NCI-H187 treated with DMSO at 0.1 percent for 48 hours (cell line): ENCODE measurements around the gene SLC35F1.
"Not testable (repeated sequence)": the region's sequence is repeated elsewhere in the genome, so short reads cannot be mapped to it uniquely, and the experiment has no call there.

Experiments used
- DNase-seq: peaks from one replicate; lab custom pipeline; 2025; lab: John Stamatoyannopoulos, UW

SLC35F1 gene

DNA sequence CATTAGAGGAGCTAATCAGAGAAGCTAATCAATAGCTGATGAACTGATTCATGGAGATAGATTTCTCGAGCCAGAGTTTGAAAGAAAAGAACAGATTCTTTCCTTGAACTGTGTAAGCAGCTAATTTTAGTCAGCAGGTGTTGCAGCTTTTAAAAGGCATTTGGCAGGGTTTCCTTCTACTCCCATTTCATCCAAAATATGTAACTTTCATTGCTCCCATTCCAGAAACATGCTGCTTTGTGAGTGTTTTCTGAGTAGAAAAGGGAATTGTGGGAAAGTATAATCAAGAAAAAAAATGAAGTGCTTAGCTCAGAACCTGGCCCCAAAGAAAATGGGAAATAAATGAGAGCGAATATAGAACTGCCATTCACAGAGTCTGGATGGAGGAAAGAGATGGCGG, 20.8 kb downstream of the SLC35F1 start:
- no peak for DNase-seq

DNA sequence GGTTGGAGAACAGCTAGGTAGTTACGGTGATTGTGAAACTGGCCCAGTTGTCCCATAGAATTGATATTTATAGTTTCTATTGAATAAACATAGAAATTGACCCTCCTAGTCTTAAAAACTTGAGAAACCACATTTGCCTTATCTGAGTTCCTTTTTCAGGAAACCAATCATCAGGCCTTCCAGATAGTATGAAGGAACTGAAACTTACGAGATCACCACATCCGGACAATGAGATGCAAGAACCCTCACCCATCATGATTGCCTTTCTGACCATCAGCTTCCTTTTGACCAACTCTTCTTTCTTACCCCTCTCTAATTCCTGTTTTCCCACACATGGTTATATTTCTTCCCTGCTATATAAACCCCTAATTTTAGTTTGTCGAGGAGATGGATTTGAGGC, 21.8 kb downstream of the SLC35F1 start:
- DNase-seq, result no peak

DNA sequence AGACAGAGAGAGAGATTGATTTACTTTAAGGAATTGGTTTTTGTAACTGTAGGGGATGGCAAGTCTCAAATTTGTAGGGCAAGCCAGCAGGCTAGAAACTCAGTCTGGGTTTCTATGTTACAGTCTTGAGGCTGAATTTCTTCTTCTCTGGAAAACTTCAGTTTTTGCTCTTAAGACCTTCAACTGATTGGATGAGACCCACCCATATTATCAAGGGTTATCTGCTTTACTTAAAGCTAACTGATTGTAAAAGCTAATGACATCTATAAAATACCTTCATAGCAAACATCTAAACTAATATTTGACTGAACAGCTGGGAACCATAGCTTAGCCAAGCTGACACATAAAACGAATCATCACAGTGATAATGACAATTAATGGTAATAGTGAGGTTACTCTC, 22.4 kb downstream of the SLC35F1 start:
- no peak for DNase-seq

DNA sequence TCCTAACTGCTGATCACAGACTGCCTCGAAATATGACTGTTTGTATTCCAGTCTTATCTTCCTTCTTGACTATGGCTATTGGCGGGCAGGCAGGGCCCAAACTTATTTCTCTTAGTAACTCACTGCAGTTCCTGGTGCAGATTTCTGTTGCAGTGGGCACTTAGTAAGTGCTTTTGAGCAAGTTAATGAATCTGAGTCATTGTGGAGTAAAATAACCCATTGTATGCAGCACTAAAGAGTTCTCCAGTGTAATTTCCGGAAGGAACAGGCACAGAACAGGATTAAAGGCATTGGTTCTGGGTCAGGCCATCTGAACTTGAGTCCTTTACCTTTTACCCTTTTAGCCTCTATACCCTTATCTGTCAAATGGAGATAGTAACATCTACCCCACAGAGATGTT, 23.6 kb downstream of the SLC35F1 start:
- no peak for DNase-seq

DNA sequence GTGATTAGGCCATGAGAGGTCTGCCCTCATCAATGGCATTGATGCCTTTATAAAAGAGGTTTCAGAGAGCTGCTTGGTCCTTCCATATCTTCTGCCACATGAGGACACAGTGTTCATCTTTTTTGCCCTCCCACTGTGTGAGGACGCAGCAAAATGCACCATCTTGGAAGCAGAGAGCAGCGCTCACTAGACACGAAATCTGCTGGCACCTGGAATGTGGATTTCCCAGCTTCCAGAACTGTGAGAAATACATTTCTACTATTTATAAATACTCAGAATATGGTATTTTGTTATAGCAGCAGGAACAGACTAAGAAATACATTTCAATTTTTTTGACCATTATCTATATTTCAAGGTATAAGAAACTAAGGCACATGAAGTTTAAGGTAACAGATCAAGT, 24.9 kb downstream of the SLC35F1 start:
- no peak for DNase-seq

DNA sequence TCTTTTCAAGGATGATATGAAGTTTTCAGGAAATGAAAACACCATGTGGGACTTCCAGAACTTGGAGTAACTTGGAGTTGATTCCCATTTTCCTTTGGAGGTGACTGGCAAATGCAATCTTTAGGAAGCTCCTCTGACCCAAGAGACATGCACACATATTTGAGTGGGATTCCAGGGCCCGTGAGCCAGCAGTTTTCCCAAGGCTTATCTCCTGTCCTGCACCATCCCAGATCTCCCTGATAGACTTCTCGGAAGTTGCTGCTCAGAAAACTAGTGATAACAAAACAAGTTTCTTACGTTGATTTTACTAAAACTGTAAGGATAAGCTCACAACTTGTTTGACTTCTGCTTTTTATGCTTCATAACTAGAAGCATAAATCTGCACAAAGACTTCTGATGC, 25.6 kb downstream of the SLC35F1 start:
- DNase-seq, result no peak

DNA sequence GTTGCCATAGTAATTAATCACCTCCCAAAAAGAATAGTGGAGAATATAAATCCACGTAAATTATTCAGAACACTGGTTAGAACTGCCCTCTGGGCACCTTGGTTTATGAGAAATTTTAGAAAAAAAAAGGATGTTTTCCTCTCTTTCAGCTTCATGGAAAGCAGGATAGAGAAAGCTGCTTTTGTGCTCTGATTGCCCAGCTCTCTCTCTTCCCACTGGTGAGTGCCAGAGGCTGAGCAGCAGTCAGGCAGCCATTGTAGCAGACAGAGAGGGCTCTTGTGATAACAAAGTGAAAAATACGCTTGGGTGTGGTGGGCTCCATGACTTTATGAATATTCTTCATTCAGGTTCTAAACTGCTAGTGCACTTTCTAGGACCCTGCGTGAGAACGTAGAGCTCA, 26.4 kb downstream of the SLC35F1 start:
- no peak for DNase-seq

DNA sequence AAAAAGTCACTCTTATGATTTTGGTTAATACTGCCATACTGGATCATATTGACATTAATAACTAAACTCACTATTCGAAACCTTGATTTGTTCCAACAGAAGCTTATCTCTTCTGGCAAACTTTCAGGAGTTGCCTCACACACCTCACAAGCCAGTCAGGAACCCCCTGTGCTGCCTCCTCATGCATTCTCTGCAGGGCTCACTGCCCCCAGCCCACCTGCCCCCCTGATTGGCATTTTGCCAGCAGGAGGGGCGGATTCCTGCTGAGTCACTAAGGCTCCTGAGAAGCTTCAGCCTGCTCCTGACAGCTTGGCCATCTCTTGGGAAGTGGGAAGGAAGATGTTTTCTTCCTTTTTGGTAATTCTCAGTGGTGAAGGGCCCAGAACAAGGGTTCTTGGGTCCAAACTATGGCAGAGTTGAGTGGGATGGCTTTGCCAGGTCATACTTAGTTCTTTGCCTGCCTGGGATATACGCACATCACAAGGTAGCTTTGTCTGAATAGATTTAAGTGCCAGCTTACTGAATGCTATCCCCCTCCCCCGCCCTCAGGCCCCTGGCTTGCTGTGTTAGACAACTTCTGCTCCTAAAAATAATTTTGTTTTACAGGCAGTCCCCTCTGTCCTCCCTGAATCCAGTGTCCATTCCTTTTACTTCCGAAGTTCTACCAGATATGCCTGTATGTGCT, 31.4 kb downstream of the SLC35F1 start:
- no peak for DNase-seq

DNA sequence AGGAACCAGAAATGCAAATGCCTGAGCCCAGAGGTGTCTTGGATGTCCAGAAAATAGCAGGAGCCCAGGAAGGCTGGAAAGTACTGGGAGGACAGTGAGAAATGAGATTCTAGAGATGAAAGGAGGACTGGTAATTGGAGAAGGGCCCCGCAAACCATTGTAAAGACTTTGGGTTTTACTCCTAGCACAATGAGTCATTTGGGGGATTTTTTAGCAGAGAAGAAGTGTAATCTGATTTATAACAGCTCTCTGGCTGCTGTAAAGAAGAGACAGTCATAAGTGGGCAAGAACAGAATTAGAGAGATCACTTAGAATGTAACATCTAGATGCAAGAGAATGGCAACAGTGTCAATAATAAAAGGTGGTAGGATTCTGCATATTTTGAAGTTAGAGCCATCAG, 40.2 kb downstream of the SLC35F1 start:
- DNase-seq, result no peak

DNA sequence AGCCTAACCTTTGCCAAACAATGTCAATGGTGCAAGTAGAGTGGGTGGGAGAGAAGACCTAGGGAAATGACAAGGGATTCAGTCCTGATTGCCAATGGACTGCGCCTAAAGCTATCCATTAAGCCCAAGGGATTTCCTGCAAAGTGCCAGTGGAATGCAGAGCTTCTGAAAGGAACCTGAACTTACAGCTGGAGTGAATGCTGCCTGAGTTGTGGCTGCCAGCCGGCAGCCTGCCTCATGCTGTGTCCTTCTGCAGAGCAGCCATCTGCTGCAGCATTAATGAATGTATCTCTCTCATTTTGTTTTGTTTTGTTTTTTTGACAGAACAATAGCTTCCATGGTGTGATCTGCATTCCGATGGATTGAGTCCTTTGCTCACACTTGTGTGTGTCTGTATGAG, 44.7 kb downstream of the SLC35F1 start:
- no peak for DNase-seq

DNA sequence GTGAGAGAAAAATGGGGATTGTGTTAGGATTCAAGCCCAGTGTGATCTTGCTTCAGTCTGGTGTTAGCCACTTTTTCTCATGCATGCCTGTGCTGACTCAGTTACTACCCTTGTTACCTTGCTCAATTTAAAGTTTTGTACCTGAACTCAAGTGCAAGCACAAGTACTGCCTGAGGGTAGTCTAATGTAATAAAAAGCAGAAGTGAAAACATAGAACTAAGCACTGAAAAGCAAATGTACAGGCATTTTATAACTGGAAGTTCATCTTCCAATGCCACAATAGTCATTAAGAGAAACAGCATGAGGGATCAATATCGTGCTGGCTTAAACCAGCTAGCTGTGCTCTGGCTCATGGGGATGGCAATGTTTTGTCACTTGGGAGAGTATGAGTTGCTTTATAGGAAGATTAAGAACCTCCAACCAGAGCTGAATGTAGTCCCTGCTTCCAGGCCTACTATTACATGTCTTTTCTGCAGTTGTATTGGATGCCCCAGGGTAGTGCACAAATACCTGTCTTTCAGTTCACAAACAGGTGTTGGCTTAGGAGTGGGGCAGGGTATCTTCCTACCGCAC, 48.7 kb downstream of the SLC35F1 start:
- no peak for DNase-seq

DNA sequence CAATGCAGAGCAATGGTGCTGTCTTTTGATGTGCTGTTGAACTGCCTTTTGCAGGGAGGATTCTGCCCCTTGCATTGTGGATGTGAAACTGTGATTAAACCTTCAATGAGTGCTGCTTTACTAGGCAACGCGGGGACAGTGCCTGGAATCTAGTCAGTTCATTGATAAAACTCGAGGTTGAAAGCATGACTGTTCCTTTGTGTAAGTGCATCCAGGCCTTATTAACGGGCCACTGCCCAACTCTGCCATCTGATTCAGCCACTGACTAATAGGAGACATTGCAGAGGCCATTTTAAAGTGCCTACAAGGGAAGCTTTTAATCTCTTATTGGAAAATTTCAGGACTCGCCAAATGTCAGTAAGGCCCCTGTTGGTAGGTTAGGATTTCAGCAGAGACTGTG, 49.3 kb downstream of the SLC35F1 start:
- no peak for DNase-seq

DNA sequence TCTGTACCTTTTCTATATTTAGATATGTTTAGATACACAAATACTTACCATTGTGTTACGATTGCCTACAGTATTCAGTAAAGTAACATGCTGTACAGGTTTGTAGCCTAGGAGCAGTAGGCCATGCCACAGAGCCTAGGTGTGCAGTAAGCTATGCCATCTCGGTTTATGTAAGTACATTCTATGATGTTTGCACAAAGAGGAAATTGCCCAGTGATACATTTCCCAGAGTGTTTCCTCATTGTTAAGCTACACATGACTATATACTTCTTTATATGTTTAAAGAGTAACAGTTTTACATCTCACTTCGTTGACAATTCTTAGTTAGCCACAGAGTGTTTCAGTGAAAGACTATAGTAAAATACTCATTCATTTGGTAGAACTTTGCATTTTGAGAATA, 51.5 kb downstream of the SLC35F1 start:
- DNase-seq, result no peak

DNA sequence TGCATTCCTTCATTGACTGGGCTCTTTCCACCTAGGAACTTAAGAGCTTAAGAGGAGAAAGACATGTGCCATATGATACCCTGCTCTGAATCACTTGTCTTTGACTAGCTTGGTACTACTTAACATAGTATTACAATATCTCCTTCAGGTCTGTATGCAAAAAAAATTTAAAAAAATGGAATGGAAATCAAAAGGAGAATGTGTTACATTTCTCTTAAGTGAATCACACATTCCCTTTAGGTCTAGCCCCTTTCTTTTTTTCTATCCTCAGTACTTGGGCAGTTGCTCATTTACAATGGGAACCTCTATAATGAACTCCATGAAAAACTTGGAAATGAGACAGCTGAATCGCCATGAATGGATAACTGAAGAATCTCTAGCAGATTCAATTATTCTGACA, 53.8 kb downstream of the SLC35F1 start:
- no peak for DNase-seq

DNA sequence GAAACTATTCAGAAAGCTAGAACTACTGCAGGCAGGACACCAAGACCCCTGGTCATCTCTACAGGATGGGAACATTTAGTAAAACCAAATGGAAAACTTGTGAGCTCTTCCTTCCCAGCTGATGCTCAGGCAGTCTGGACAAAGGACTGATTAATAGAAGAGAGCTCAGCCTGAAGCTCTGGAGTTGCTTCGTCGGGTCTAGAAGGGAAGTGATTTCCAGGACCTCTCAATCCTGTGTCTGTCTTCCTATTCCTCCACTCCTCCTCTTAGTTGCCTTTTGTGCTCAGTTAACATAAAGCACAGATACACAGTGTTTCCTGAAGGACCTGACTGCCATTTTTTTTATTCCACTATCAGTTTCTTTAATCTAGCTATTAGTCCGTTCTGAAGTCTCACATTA, 54.2 kb downstream of the SLC35F1 start:
- no peak for DNase-seq

DNA sequence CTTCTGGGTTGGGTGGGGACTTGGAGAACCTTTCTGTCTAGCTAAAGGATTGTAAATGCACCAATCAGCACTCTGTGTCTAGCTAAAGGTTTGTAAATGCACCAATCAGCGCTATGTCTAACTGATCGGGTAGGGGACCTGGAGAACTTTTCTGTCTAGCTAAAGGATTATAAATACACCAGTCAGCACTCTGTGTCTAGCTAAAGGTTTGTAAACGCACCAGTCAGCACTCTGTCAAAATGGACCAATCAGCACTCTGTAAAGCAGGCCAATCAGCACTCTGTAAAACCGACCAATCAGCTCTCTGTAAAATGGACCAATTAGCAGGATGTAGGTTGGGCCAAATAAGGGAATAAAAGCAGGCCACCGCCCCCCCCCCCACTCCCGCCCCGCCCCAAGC, 58.7 kb downstream of the SLC35F1 start:
- not testable (repeated sequence) for DNase-seq

DNA sequence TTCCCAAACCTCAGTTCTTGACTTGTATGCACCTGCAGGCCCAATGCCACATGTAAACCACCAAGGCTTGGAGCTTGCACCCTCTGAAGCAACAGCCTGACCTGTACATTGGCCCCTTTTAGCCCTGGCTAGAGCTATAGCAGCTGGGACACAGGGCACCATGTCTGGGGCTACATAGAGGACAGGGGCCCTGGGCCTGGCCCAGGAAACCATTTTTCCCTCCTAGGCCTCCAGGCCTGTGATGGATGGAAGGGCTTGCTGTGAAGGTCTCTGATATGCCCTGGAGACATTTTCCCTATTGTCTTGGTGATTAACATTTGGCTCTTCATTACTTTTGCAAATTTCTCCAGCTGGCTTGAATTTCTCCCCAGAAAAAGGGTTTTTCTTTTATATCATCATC, 64.6 kb downstream of the SLC35F1 start:
- no peak for DNase-seq

DNA sequence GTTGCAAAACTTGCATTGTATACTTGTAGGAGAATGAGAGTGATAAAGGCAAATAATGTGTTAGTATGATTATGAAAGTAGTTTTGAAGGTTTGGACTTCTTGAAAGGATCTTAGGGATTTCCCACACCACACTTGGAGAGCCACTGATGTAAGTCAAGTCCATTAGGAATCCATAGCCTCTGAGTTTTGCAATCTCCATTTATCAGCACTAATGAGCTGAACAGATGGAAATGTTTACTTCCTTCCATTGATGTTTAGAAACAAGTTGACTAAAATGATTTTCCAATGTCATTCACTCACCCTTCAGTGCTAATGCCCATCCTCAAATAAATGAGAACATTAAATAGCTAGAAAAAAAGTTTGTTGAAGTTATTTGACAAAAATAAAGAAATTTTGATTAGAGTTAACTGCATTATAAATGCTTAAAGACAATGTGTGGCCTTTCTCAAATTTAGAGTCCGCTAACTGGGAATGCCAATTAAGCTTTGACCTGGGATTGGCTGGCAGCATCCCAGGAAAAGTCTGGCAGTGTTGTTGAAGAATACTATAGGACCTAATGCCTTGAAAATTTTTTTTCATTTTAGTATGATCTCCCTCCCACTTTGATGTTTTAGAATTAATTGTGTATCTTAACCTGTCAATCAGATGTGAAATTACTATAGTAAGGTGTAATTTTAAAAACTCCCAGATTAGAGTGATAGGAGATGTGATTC, 68.0 kb downstream of the SLC35F1 start:
- no peak for DNase-seq

DNA sequence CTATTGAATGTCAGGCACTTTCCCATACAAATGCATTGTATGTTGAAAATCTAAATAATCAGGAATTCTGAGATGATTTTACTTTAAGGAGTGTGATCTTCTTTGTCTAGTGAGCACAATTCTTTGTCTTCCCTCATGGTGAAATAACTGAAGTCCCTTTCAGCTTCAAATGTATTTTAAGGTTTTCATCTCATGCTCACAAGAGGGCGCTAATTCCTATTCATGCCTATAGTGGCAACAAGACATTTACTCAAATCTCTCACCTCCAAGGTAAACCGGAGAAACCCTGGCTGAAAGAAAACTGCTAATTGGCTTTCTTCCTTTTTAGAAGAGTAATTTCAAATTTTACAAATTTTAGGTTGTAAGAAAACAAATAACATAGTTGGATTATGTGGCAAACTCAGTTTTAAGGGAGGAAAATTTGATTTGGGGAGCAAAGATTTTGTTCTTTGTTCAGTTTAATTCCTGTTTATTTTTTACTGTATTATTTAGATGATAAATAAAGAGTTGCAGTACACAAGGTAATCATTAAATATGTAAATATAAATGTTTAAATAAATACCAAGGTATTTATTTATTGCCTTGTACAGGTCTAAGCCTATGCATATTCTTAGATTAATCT, 69.1 kb downstream of the SLC35F1 start:
- peak; percentile 9 for DNase-seq

DNA sequence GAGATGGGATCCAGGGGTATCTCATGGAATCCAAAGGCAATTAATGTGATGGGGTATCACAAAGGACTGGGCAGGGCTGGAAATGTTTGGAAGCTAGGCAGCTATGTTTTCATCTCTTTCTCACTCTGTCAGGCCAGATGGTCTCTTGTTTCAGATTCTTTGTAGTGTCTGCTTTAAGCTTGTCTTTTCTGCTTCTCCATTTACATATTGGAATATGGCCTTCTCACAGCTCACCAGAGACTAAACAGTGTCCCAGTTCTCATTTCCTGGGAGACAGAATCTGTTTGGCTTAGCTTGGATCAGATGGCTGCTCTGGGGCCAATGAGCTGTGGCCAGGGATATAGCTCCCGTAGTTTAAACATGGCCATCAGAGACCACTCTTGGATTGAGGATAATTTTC, 78.9 kb downstream of the SLC35F1 start:
- no peak for DNase-seq

DNA sequence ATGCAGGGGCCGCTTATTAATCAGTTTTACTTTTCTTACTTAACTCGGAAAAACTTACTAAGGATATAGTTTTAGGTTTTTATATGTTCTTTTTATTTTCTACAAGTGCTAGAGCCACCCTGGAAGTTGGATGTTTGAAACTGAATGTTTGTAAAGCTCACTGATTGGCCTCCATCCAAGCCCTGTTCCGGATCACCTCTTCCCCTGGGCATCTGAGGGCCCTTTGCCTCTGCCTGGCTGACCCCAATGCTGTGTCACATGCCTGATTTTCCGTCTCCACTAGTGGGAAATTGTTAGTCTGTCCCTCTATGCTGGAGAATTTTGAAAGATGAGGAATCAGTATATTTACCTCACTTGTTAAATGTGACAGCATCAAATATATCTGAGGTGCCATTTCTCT, 79.3 kb downstream of the SLC35F1 start:
- no peak for DNase-seq

DNA sequence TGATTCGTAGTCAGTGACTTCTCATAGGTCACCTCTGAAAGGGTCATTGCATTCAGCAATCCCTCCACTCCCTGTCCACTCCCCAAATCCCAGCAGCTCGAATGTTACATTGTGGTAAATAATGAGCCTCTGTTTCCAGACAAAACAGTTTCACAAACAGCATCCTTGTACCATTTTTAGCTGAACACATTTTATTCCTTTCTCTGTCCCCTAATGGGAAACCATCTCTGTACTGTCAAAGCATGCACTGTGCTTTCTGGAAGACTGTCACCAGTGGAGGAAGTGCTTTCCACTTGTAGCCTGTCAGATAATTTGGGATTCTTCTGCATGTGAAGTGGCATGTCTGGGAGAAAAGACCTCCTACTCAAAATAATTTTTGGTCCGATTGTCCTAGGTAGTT, 82.0 kb downstream of the SLC35F1 start:
- DNase-seq, result no peak

DNA sequence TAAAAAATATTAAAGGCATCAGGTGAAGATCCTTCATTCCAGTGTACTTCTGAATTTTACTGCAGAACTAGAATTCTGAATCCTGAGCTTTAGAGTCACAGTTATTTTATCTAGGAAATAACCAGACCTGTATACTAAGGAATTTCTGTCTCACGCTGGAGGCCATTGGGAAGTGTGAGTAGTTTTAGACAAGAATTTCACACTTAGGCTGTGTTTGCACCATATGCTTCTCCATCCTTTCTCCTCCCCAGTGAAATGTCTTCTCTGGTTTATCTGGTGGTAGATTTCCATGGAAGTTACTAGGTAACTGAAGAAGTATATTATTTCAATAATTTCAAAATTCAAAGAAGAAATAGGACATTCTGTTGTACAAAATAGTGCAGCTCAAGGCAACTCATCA, 83.1 kb downstream of the SLC35F1 start:
- no peak for DNase-seq
